ENCODE results near the gene FA2H.

FA2H gene

GRCh38 chr16:74748616-74749026, 26.0 kb downstream of the FA2H start:
- no peak overlapping the region for H3K27ac ChIP-seq
- no peak for TF ChIP-seq ZFX (IDR thresholded peaks at IDR 0.05; ENCODE audit: borderline replicate concordance)
- TF ChIP-seq, protein P1, sequence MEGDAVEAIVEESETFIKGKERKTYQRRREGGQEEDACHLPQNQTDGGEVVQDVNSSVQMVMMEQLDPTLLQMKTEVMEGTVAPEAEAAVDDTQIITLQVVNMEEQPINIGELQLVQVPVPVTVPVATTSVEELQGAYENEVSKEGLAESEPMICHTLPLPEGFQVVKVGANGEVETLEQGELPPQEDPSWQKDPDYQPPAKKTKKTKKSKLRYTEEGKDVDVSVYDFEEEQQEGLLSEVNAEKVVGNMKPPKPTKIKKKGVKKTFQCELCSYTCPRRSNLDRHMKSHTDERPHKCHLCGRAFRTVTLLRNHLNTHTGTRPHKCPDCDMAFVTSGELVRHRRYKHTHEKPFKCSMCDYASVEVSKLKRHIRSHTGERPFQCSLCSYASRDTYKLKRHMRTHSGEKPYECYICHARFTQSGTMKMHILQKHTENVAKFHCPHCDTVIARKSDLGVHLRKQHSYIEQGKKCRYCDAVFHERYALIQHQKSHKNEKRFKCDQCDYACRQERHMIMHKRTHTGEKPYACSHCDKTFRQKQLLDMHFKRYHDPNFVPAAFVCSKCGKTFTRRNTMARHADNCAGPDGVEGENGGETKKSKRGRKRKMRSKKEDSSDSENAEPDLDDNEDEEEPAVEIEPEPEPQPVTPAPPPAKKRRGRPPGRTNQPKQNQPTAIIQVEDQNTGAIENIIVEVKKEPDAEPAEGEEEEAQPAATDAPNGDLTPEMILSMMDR (IDR thresholded peaks at IDR 0.05): no peak

DNA sequence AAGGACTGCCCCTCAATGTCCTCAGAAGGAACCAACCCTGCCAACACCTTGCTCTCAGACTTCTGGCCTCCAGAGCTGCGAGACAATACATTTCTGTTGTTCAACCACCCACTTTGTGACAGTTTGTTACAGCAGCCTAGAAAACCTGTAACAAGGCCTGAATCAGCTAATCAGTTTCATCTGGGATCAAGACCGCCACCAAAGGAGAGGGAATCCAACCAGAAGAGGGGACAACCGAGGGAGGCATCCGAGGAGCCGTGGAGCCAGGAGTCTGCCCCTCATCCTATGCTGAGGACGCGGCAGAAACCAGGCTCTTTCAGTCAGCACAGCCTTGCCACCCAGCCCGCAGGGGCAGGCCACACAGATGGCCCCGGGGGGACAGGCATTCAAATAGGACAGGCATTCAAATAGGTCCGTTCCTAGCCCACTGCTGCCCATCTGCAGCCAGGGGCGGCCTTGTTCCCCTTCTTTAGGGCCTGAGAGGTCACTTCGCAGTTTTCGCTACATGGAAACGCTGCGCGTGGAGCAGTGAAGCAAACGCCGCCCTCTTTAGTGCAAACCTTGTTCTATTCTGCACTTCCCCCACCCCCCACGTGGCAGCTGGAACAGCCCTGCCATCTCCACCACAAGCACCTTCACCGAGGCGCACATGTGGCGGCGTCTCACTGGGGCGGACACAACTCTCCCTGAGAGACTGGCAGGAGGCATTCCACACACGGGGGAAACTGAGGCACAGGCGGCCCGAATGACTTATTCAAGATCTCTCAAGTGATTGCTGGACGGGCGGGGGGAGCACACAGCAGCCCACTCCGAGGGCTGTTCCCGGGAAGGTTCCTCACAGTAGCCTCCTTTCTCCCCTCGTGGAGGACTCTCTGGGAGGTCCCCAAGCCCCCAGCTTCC, 26.7 kb downstream of the FA2H start:
- TF ChIP-seq, protein P1 (IDR thresholded peaks at IDR 0.05): no peak
- TF ChIP-seq ZFX (IDR thresholded peaks at IDR 0.05; ENCODE audit: borderline replicate concordance): no peak
- no peak overlapping the region for H3K27ac ChIP-seq

- no peak overlapping the region for H3K27ac ChIP-seq
- TF ChIP-seq, protein P1 (IDR thresholded peaks at IDR 0.05): no peak
- no peak for TF ChIP-seq ZFX (IDR thresholded peaks at IDR 0.05; ENCODE audit: borderline replicate concordance)
These were observed 28.7 kb downstream of the FA2H start for GRCh38 chr16:74745926-74746325.

DNA sequence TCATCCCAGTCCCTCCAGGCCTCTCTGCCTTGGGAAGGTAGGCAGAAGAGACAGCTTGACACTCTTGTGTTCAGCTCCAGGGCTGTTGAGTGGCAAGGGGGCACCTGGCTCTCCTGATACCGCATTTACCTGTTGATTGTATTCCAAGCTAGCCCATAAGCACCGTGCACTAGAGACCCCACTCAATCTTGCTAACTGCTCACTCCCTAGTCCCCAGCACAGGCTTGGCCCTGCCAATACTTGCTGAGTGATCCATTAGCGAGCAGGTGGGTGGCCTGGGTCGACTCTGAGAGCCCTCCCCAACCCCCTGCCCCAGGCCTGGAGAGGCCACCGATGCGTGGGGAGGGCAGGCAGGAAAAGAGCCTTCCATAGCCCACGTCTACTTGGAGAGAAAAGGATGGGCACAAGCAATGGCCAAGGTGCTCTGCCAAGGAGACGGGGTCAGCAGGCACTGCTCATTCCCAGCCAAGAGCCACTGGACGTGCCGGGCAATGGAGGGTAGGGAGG, 29.5 kb downstream of the FA2H start:
- TF ChIP-seq ZFX (IDR thresholded peaks at IDR 0.05; ENCODE audit: borderline replicate concordance): no peak
- TF ChIP-seq, protein P1 (IDR thresholded peaks at IDR 0.05): no peak
- no peak overlapping the region for H3K27ac ChIP-seq

DNA sequence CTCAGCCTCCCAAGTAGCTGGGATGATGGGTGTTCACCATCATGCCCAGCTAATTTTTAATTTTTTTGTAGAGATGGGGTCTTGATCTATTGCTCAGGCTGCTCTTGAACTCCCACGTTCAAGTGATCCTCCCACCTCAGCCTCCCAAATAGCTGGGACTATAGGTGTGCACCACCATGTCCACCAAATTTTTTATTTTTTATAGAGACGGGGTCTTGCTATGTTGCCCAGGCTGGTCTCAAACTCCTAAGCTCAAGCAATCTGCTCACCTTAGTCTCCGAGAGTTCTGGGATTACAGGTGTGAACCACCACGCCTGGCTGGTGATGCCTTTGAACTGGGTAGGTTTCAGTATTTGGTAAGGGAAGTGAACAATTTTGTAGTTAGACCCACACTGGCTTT, 30.1 kb downstream of the FA2H start:
- H3K27ac ChIP-seq: peak overlapping the region; percentile 63; the same call in 1 of the 2 replicates
- TF ChIP-seq ZFX (IDR thresholded peaks at IDR 0.05; ENCODE audit: borderline replicate concordance): no peak
- TF ChIP-seq, protein P1 (IDR thresholded peaks at IDR 0.05): no peak

DNA sequence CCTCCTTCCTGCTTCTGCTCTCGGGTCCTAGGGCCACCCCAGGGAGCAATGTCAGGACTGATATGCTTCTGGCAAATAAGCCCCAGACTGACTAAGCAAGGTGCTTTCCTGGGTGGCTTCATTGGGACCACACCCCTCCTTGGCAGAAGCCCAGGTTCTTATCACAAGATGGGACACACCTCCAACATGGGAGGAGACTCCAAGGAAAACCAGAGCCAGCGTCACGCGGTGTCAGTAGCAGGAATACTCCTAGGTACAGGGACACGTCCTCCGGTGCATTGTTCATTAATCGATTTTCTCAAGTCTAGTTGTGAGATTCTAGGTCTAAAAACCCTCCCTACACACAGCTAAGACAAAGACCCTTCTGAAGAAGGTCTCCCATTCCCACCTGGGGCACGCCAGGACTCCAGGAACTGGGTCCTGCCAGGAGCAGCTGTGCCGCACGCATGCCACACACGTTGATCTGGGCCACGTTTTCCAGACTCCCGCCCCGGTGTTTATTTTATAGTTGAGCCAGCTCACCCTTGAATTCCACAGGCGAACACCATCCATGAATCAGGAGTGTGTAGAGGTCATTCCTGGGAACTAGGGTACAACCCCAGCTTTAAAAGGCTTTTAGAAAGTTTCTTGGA, 30.8 kb downstream of the FA2H start:
- H3K27ac ChIP-seq: peak overlapping the region; percentile 63
- TF ChIP-seq, protein P1 (IDR thresholded peaks at IDR 0.05): no peak
- TF ChIP-seq ZFX (IDR thresholded peaks at IDR 0.05; ENCODE audit: borderline replicate concordance): no peak
